HG02763 (cell line): ENCODE results near the gene CEACAM19.
"Not testable (repeated sequence)": the region's sequence is repeated elsewhere in the genome, so short reads cannot be mapped to it uniquely, and the experiment has no call there.

ENCODE experiments used
- ATAC-seq: cut with Tn5 transposase; IDR thresholded peaks from one replicate; pipeline ENCODE4 v1.9.1; 2021; ENCODE audit warnings: mild to moderate bottlenecking, moderate library complexity; ENCODE audit not compliant: unreplicated experiment

The CEACAM19 gene

DNA sequence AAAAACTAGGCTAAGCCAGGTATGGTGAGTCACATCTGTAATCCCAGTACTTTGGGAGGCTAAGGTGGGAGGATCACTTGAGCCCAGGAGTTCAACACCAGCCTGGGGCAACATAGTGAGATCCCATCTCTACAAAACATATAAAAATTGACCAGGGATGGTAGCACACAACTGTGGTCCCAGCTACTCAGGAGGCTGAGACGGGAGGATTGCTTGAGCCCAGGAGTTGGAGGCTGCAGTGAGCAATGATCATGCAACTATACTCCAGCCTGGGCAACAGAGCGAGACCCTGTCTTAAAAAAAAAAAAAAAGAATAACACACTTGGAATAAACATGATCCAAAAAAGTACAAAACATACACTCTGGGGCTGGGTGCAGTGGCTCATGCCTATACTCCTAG is 1.3 kb upstream of the CEACAM19 start:
- ATAC-seq: not testable (repeated sequence)

DNA sequence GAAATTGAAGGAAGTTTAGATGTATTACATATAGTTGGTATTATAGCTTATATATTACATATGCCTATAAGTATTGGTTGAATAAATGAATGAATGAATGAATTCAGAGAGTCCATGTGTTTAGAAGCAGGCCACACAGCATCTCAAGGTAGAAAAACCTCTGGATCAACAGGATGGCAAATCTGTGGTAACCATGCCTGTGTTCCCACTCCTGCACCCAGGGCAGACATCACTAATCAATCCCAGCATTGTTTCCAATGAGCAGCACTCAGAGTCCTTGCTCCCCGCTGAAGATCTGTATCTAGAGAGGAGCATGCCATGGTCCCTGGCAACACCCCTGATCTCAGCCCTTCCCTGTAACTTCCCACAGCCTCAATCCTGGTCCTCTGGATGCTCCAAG is 944 bp downstream of the CEACAM19 start:
- no peak for ATAC-seq

DNA sequence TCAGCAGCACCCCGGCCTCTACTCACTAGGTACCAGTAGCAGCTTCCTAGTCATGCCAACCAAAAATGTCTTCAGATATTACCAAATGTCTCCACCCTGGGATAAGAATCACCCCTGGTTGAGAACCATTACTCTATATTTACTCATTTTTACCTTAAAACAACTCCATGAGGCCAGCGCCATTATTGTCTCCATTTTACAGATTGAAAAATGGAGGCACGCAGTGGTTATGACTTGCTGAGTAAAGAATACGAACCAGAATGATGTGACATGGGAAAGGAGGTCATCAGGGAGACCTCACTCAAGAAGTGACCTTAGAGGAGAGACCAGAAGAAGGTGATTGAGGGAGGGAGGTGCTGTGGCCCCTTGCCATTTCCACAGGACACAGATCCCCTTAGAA is 2.2 kb downstream of the CEACAM19 start:
- no peak for ATAC-seq

DNA sequence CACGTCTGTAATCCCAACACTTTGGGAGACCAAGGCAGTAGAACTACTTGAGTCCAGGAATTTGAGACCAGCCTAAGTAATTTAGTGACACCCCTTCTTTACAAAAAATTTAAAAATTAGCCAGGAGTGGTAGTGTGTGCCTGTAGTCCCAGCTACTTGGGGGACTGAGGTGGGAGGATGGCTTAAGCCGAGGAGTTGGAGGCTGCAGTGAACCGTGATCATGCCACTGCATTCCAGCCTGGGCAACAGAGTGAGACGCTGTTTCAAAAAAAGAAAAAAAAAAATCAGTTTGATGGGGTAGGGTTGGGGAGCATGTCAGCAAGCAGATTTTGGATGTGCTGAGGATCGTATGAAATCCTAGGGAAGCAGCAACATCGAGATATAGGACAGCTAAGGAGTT is 4.2 kb downstream of the CEACAM19 start:
- ATAC-seq: no peak

DNA sequence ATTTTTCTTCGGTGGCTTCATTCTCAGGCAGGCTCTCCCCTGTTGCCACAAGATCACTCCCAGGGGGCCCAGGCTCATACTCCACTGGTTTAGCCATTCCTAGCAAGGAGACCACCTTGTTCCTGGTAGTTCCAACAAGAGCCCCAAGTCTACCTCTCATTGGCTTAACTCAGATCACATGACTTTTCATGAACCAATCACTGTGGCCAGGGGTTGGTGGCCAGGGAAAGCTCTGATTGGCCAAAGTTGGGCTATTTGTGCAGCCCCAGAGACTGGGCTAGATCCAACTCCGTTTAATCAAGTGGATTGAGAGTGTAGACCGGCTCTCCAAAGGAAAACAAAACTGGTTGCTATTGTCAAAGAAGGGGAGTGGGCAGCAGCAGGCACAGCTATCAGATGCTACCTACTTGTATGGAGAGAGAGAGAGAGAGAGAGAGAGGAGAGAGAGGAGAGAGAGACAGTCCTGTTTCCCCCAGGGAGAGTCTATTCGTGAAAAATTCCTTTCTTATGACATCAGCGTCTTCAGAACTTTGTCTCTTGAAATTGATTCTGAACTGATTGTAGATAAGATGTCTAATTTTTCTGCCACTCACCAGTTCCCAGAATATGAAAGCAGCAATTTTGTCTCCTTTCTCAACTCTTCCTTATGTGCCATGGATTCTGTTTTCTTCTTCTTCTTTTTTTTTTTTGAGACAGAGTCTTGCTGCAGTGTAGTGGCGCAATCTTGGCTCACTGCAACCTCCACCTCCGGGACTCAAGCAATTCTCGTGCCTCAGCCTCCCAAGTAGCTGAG is 5.9 kb downstream of the CEACAM19 start:
- ATAC-seq: no peak

DNA sequence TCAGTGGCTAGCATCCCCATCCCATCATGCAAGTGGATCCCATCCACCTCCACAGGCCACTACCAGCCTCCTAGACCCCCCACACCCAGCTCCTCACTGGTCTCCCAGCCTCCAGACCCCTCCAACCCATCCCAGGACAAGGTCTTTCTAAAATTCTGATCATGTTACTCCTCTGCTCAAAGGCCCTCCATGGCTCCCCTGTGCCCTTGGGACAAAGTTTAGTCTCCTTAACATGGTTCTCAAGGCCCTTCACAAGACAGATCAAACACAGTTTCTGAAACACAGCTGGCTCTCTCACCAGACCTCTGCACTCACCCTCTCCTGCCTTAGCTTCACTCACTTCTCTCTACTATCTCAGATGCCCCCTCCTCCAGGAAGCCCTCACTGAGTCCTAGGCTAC is 9.3 kb downstream of the CEACAM19 start:
- ATAC-seq: no peak

DNA sequence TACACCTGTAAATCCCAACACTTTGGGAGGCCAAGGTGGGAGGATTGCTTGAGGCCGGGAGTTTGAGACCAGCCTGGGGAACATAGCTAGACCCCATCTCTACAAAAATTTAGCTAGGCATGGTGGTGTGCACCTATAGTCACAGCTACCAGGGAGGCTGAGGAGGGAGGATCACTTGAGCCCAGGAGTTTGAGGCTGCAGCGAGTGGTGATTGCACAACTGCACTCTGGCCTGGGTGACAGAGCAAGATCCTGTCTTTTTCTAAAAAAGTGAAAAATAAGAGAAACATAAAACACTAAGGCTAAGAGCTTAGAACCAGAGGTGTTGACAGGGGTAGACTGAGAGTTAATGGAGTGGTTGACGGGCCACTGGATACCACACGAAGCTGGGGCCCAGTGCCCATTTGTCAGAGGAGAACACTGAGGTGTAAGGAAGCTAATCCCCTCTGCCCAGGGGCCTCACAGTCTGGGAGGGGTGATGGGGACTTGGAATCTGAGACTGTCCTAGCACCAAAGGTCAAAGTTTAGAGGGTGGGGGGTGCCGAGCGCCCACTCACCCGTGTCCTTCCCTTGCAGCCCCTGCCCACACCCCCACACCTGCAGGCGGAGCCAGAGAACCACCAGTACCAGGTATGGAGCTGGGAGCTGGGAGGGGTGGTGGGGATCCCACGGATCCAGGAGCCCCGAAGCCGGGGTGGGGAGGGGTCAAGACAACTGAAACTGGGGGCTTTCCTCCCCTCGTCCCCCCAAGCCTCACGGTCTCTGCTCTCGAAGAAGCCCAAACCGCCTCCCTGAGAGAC is 10.9 kb downstream of the CEACAM19 start:
- no peak for ATAC-seq

DNA sequence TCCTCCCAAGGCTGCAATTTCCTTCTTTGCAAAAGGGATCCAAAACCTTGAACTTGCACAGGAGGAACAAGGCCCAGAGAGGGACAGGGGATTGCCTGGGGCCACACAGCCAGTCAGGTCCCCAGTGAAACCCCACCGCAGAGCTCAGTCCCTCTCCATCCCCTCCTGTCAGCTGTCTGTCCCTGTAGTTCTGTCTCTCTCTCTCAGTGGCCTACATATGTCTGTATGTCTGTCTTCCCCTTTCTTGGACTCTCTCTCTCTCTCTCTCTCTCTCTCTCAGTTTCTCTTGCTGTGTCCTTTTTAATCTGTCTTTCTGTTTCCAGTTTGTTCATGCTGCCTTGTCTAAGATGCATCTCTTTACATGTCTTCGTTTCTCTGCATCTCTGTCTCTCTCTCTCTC is 11.5 kb downstream of the CEACAM19 start:
- ATAC-seq: no peak

DNA sequence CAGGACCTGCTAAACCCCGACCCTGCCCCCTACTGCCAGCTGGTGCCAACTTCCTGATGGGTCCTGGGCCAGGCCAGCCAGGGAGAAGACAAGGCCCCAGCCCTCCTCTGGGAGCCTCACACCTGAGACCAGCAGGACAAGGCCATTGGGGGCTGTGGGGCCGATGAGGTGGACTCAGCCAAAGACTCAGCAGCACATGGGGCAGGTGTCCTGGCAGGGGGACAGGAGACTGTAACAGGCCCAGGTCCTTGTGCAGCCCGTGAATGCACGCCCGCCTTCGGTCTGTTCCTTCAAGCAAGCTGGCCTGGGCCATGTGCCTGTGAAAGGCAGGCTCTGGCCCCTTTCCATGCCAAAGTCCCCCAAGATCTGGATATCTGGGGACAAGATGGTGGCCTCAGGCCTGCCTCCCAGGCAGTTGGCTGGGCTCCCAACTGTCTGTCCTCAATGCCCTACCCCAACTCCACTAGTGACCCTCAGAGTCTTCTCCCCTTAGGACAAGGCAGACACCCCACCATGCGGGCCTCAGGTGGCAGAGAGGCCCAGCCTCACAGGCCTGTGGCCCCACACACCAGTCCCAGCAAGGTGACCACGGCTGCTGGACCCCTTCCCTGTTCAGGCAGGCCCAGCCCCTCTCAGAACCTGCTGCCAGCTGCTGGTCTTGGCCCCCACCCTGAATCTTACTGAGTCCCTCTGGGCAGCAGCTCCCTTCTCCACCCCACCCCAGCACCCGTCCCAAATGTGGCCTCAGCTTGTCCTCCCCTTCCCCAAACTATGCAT is 12.3 kb downstream of the CEACAM19 start:
- no peak for ATAC-seq

DNA sequence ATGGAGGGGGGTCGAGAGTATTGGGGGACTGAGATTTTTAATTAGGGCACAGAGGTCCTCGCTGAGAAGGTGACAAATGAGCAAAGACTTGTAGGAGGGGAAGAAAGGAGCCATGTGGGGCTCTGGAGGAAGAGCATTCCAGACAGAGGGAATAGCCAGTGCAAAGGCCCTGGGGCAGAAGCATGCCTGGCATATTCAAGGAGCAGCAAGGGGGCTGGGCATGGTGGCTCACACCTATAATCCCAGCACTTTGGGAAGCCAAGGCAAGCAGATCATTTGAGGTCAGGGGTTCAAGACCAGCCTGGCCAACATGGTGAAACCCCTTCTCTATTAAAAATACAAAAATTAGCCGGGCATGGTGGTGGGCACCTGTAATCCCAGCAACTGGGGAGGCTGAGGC is 13.1 kb downstream of the CEACAM19 start:
- not testable (repeated sequence) for ATAC-seq

DNA sequence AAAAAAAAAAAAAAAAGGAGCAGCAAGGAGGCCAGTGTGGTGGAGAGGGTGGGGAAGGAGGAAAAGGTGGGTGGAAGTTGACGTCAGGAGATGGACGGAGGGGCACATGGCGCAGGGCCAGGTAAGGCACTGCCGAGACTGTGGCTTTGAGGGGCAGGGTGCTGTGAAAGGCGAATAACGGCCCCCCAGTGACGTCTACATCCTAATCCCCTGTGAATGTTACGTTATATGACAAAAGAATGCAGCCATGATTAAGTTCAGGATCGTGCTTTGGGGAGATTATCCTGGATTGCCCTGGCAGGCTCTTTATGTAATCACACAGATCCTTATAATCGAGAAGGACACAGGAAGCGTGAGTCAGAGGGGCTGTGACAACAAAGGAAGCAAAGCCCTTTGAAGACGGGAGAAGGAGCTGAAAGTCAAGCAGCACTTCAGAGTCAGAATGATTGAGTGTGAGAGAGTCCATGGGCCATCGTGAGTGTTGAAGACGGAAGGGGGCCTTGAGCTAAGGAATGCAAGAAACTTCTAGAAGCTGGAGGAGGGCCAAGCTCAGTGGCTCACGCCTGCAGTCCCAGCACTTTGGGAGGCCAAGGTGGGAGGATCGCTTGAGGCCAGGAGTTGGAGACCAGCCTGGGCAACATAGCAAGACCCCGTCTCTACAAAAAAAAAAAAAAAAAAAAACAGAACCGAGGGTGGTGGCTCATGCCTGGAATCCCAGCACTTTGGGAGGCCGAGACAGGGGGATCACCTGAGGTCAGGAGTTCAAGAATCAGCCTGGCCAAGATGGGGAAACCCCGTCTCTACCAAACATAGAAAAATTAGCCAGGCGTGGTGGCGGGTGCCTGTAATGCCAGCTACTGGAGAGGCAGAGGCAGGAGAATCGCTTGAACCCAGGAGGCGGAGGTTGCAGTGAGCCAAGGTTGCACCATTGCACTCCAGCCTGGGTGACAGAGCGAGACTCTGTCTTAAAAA is 13.9 kb downstream of the CEACAM19 start:
- ATAC-seq: no peak

DNA sequence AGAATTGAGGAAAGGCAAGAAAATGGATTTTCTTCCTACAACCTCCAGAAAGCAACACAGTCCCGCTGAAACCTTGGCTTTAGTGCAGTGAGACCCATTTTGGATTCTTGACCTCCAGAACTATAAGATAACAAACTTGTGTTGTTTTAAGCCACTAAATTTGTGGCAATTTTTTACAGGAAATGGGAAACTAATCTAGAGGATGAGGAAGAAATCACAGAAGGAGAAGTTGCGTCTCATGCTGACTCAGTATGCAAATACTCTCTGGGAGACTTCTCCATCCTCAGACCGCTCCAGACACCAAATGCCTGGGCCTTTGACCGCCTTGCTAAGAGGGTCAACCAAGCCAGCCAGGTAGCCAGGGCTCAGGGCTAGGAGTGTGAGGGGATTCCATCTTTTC is 14.6 kb downstream of the CEACAM19 start:
- no peak for ATAC-seq

DNA sequence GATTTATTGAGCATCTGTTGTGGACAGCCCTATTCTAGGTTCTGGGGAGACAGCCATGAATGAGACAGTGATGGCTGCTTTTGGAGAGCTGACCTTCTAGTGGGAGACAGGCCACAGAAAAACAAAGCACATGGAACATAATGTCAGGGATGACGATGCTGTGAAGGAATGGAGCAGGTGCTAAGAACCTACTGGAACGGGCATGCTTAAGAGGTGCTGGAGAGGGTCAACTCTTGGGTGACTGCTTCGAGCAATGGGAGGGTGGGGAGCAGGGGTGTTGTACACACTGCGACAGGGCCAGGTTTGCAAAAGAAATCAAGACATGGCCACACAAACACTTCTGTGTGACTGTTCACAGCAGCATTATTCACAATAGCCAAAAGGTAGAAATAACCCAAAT is 15.6 kb downstream of the CEACAM19 start:
- ATAC-seq: no peak

DNA sequence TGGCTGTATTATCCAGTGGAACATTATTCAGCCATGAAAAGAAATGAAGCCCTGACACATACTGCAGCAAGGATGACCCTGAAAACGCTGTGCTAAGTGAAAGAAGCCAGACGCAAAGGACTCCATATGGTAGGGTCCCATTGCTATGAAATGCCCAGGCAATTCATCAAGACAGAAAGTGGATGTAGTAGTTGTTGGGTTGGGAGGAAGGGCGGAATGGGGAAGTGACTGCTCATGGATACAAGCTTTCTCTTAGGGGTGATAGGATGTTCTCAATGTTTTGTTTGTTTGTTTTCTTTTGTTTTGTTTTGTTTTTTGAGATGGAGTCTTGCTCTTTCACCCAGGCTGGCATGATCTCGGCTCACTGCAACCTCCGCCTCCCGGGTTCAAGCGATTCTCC is 16.6 kb downstream of the CEACAM19 start:
- ATAC-seq: no peak

DNA sequence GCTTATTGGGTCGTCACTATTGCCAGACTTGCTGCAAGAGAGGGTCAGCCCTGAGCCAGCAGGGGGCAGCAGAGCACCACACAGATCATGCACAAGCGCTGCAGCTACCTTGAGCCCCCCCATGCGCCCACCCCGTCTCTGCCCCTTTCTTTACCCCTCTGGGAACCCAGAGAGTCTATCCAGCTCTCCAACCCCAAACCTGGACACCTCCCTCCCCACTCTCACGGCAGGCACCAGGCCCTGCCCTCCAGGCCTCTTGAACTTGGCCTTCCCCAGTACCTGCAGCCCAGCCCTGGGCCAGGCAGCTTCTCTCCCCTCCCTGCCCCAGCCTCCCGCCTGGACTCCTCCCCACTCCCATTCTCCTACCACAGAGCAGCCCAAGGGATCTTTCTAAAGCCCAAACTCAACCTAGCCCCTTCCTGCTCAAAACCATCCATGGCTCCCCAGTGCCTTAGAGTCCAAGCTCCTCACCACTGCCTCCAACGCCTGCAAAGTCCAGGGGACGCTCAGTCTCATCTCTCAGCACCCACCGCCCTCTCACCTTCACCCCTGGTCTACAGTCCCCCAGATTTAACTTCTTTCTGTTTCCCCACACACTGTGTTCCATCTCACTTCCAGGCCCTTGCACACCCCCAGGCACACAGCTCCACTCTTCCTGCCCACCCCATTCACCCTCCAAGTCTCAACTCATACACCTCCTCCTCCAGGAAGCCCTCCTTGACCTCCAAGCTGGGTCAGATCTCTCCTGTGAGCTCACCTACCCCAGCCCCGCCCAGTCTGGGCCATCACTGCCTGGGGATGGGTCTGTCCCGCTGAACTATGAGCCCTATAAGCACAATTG is 18.2 kb downstream of the CEACAM19 start:
- no peak for ATAC-seq

DNA sequence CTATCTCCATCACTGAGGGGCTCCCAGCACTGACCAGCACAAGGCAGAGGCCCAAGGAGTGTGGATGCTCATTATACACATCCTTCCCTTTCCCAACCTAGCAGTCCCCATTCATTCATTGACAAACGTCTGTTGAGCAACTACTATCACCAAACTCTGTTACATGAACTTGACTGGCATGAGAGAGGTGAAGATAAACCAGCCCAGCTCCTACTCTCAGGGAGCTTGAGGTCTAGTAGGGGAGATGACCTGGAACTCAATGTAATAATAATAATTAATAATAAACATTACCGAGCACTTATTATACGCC is 18.8 kb downstream of the CEACAM19 start:
- ATAC-seq: no peak

DNA sequence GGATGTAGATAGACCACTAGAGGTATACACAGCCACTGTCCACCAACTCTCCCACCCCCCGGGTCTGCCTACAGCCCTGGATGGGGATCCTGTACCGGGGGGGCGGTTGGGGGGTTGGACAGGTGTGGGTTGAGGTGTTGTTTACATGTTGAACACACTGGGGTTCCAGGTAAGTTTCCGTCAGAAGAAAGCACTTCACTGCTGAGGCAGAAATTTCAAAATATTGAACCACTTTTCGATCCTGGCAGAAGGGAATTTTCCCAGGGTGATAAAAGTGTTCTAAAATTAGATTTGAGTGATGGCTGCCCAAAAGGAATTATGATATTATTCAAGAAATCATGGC is 21.1 kb downstream of the CEACAM19 start:
- no peak for ATAC-seq

DNA sequence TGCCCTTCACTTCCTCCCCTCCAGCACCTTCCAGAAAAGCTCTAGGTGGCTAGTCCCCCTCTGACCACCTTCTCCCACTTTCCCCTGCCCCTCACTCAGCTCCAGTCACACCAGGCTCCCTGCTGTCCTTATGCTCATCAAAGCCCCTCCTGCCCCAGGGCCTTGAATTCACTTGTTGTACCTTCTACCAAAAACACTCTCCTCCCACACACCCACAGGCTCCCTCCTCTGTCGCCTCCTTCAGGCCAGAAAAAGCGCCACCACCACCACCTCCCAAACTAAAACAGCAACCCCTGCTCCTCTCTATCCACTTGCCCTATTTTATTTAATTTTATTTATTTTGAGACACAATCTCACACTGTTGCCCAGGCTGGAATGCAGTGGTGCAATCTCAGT is 22.9 kb downstream of the CEACAM19 start:
- ATAC-seq: no peak

DNA sequence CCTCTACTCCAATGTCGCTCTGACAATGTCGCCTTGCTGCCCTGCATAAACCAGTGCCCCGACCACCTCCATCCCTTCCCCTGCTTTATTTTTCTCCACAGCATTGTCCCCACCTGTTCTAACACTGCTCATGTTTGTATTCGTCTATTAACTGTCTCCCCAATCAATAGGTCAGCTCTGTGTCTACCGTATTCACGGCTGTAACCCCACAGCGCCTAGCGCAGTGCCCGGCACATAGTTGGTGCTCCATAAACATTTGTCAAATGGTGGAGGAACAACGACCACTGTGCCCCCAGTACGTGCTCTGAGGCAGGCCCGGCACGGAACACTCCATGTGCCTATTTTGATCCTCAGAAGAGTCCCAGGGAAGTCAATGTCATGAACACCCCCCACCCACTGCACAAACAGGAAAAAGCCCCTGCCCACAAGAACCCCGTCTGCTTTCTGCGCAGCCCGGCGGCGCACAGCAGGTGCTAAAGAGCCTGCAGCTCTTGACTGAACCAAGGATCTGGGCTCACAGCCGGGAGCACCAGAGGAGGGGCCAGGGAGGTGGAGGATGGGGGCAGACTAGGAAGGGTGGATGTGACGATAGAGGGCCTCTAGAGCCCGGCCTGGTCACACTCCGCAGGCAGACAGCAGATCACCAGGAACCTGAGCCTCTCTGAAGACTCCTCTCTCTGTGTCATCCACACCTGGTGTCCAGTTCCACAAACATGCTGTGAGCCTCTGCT is 25.8 kb downstream of the CEACAM19 start:
- no peak for ATAC-seq
